Endothelial cell of umbilical vein (primary cell): ENCODE results near the gene MINDY2. TPM values are rescaled to one million over a fixed set of nuclear protein-coding genes. Genes with fewer than 3 reads are reported as not detected.

ENCODE experiments used
- BruUV-seq: library from RNA; stranded (reverse); fragments of 400-500 nt; replicated peaks from 2 replicates; lab custom pipeline; 2021; lab: Mats Ljungman, UMichigan
- CTCF ChIA-PET: fragments of 300-600, 350-600 bp; sonication (Branson Sonifier 250); formaldehyde crosslinking; loops from one replicate; lab custom pipeline; 2021; ENCODE audit warnings: antibody characterized with exemption, inconsistent platforms; lab: Charles Lee
- POLR2A ChIA-PET: fragments of 300-600, 350-600 bp; sonication (Branson Sonifier 250); formaldehyde crosslinking; loops from one replicate; lab custom pipeline; 2021; ENCODE audit warnings: antibody characterized with exemption, inconsistent platforms; lab: Charles Lee
- DNase-seq: peaks from one replicate; pipeline ENCODE4 v3.0.0-alpha.2; 2011; ENCODE audit warnings: low read depth, low spot score
- FAIRE-seq: peaks from 2 replicates; lab custom pipeline; 2011; peaks lifted over from hg19 to GRCh38; lab: Jason Lieb, UNC
- H2AFZ ChIP-seq: 2 replicates; pipeline ENCODE4 v1.6.0; 2012; ENCODE audit warnings: low read depth, low read length, control low read depth, inconsistent platforms
- H3K27ac ChIP-seq: 2 replicates; pipeline ENCODE4 v1.5.1; 2011; ENCODE audit warnings: low read depth, mild to moderate bottlenecking, control low read depth, low read length, moderate library complexity; ENCODE audit not compliant: insufficient read depth
- H3K27me3 ChIP-seq, 2 experiments: 2 replicates each; pipeline versions ENCODE4 v1.6.0 to v1.6.1; 2011; ENCODE audit warnings: low read length in 2 of 2, mixed read lengths in 1 of 2; ENCODE audit not compliant: control insufficient read depth in 2 of 2, insufficient read depth in 2 of 2
- H3K36me3 ChIP-seq, 2 experiments: 2 replicates in 1 of 2; 3 replicates in 1 of 2; pipeline ENCODE4 v1.5.1; 2011; ENCODE audit warnings: low read length in 2 of 2, mild to moderate bottlenecking in 1 of 2, moderate library complexity in 1 of 2; ENCODE audit not compliant: control insufficient read depth in 2 of 2, insufficient read depth in 2 of 2; ENCODE audit errors: extremely low read depth in 1 of 2
- H3K4me1 ChIP-seq: 3 replicates; pipeline ENCODE4 v1.5.1; 2011; ENCODE audit warnings: mild to moderate bottlenecking, low read length; ENCODE audit not compliant: control insufficient read depth, insufficient read depth; ENCODE audit errors: extremely low read depth
- H3K4me2 ChIP-seq: 2 replicates; pipeline ENCODE4 v1.6.1; 2011; ENCODE audit warnings: low read length, control low read depth, mixed read lengths; ENCODE audit not compliant: insufficient read depth
- H3K4me3 ChIP-seq, 3 experiments: fragments of 200-600 bp in 1 of 3; sonication (generic), shearing (Covaris generic) in 1 of 3; replicated peaks in 1 of 3; 2 replicates each; pipeline ENCODE4 v1.5.1; 2011 to 2016; ENCODE audit warnings: control low read depth in 3 of 3, low read length in 3 of 3, mild to moderate bottlenecking in 2 of 3, inconsistent platforms in 1 of 3, low read depth in 1 of 3, moderate library complexity in 1 of 3; ENCODE audit not compliant: insufficient read depth in 1 of 3
- H3K79me2 ChIP-seq: 2 replicates; pipeline ENCODE4 v1.6.0; 2012; ENCODE audit warnings: low read length, inconsistent platforms; ENCODE audit not compliant: control insufficient read depth, insufficient read depth
- H3K9ac ChIP-seq: replicated peaks from 2 replicates; pipeline ENCODE3; 2011; ENCODE audit warnings: low read length, control low read depth; ENCODE audit not compliant: insufficient read depth; ENCODE audit errors: extremely low read depth
- H3K9me1 ChIP-seq: replicated peaks from 3 replicates; pipeline ENCODE4 v1.6.0; 2011; ENCODE audit warnings: mild to moderate bottlenecking, low read length; ENCODE audit not compliant: control insufficient read depth, insufficient read depth; ENCODE audit errors: extremely low read depth
- H3K9me3 ChIP-seq: replicated peaks from 2 replicates; pipeline ENCODE4 v1.5.1; 2012; ENCODE audit warnings: low read length, inconsistent platforms; ENCODE audit not compliant: control insufficient read depth, insufficient read depth
- H4K20me1 ChIP-seq: replicated peaks from 2 replicates; pipeline ENCODE3; 2011; ENCODE audit warnings: mild to moderate bottlenecking, low read length; ENCODE audit not compliant: control insufficient read depth, insufficient read depth; ENCODE audit errors: extremely low read depth
- FOS ChIP-seq: IDR thresholded peaks from 2 replicates; pipeline ENCODE4 v1.6.1; 2011; ENCODE audit warnings: mild to moderate bottlenecking, low read length, moderate library complexity, borderline replicate concordance; ENCODE audit not compliant: insufficient read depth
- POLR2A ChIP-seq: IDR thresholded peaks from 2 replicates; pipeline ENCODE4 v1.6.1; 2012; ENCODE audit warnings: low read depth, mild to moderate bottlenecking, control low read depth, low read length
- POLR2AphosphoS5 ChIP-seq: IDR thresholded peaks from 2 replicates; pipeline ENCODE4 v1.6.1; 2012; ENCODE audit warnings: low read depth, mild to moderate bottlenecking, control low read depth, low read length, moderate library complexity; ENCODE audit not compliant: insufficient read depth
- dilution Hi-C: fragments of 300-500 bp; cut with MboI; formaldehyde crosslinking; loops from one replicate; pipeline ENCODE4 v1.15.0; 2019; ENCODE audit warnings: low sequenced_read_pairs; ENCODE audit not compliant: extremely low pct_ligation_motif_present
- intact Hi-C: fragments of 100-400 bp; cut with micrococcal nuclease; formaldehyde crosslinking; loops from one replicate; pipeline ENCODE4 v1.10.0; 2022
- polyA plus RNA-seq, 4 experiments: library from polyadenylated mRNA; depleted of rRNA in 3 of 4; stranded (reverse) in 3 of 4; unstranded in 1 of 4; fragments of >200 nt; gene quantifications; 2 replicates each; pipeline versions ENCODE4 v1.2.1 to v1.2.3, GENCODE V29; 2011 to 2012; ENCODE audit warnings: missing spikeins in 1 of 4
- total RNA-seq: library from RNA; stranded (reverse); gene quantifications from 2 replicates; pipeline ENCODE4 v1.2.3, GENCODE V29; 2021
- TF ChIP-seq, protein P1 (sequence below): IDR thresholded peaks from 2 replicates; pipeline ENCODE4 v1.6.1; 2011; ENCODE audit not compliant: insufficient read depth, insufficient read length

Gene MINDY2
- total and polyA plus RNA-seq, 2 donors (not counting 3 experiments of a cell fraction or from before 2014, with no cell fraction given): 1.6 to 13.7 TPM

DNA sequence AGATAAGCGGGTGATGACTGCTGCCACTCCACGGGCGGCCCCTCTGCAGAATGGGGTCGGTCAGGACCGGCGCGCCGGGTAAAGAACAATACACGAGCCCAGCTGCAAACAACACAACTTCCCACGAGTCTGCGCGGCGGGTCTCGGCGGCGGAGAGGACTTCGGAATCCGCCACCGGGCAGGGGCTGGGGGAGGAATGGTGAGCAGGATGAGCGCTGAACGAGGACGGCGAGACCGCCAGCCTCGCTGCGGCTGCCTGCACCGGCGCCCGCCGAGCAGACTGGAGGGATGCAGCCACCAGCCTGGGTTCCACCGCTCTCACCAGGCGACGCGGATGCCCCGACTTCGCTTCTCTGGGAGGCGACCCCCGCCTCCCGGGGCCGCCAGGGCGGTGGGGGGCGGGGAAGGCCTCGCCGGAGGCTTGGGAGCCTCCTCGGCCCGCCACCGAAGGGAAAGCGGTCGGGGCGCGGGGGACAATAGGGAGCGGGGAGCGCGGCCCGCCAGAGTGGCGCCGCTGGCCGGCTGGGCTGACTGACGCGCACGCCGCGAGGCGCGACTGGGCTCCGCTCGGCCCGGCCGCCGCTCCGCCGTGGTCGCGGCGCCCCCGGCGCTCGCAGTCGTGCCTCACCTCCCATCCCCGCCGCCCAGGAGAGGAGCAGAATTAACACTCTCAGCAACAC lies 22.1 kb upstream of the MINDY2 start:
- ChIA-PET CTCF (interaction anchor here (1.3 to 2.4 kb wide), 6 partner anchors 11 to 521 kb away, joined by 3 to 30 read pairs (median 6); partner anchors contain the start of gene MINDY2), POLR2A (interaction anchor here (0.6 to 2.3 kb wide), 4 partner anchors 11 to 32 kb away, joined by 3 to 24 read pairs (median 3); partner anchors contain the start of gene MINDY2)
- H3K9me1 ChIP-seq: no peaks in the 10 kb centered on the region
- no peaks in the 10 kb centered on the region for H3K27me3 ChIP-seq
- FAIRE-seq: peak; percentile 67
- H3K79me2 ChIP-seq: peaks cover 50% of the 10 kb centered on the region
- no peaks in the 10 kb centered on the region for H3K36me3 ChIP-seq
- peaks cover 24% of the 10 kb centered on the region for H3K4me1 ChIP-seq
- peak overlapping the region; percentile 99 for H3K4me2 ChIP-seq
- H3K4me3 ChIP-seq: peak overlapping the region; percentile 77 to 93 (median 92)
- H4K20me1 ChIP-seq: peaks cover 8% of the 10 kb centered on the region
- intact Hi-C loops (loop anchor here (1.0 to 5.0 kb wide), 5 partner anchors 22 to 478 kb away; partner anchors contain the start of gene MINDY2), dilution Hi-C loops (no loop called here)
- peak; percentile 56 for DNase-seq
- peak overlapping the region; percentile 91 for H3K9ac ChIP-seq
- peak overlapping the region; percentile 38 for H2AFZ ChIP-seq
- H3K27ac ChIP-seq: peak overlapping the region; percentile 90
- BruUV-seq: no TSS peak
- H3K9me3 ChIP-seq: no peaks in the 10 kb centered on the region
- TF ChIP-seq, protein P1, sequence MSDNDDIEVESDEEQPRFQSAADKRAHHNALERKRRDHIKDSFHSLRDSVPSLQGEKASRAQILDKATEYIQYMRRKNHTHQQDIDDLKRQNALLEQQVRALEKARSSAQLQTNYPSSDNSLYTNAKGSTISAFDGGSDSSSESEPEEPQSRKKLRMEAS: no peak
- peak; percentile 5 for TF ChIP-seq POLR2A

DNA sequence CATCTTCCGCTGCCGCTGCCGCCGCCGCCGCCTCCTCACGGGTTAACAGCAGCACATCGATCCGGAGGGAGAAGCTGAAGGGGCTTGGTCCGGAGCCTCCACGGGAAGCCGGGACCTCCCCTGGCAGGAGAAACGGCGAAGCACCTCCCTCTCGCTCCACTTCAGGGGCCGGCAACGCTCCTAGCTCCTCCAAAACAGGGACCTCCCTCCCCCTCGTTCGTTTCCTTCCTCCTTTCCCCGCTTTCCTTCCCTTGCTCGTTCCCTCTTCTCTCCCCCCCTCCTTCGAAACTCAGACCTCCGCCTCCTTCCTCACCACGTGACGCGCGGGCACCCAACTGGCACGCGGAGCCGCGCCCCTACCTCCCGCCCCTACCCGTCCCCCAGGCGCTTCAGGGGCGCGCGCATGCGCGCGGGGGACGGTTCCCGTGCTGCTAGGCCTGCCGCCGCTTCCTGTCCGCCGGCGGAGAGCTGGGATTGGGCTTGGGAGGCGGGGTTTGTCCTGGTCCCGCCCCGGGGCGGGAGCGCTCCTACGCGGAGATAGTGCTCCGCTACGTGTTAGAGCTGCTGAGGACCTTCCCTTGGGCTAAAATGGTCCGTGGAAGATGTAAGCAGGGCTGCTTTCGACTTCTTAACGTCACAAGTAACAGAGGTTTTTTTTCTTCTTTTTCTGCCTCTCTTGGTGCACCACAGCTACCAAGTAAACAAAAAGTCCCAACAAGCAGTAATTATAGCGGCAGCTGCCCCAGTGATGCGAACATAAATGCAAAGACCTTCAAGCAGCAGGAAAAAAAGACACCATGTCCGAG lies 21.4 kb upstream of the MINDY2 start, which contains the start of gene ADAM10:
TSS of gene ADAM10 (minus strand) at position 176 of the 806 bp plus-strand sequence. CDS start at position 3, 173 bp downstream.
- dilution Hi-C loops (no loop called here), intact Hi-C loops (loop anchor here (1.0 to 5.0 kb wide), 5 partner anchors 22 to 479 kb away; partner anchors contain the start of gene MINDY2)
- H3K4me3 ChIP-seq: peak within 1 kb of the TSS; percentile 77 to 93 (median 92)
- peaks cover 8% of the 10 kb centered on the region for H4K20me1 ChIP-seq
- FAIRE-seq (peak; percentile 95), DNase-seq (peak; percentile 99)
- no peaks in the 10 kb centered on the region for H3K9me1 ChIP-seq
- CTCF ChIA-PET: interaction anchor here (0.8 to 2.0 kb wide), 10 partner anchors 9 to 522 kb away, joined by 3 to 30 read pairs (median 4); partner anchors contain the start of gene MINDY2
- peak within 1 kb of the TSS; percentile 91 for H3K9ac ChIP-seq
- H3K9me3 ChIP-seq: no peaks in the 10 kb centered on the region
- no peaks in the 10 kb centered on the region for H3K27me3 ChIP-seq
- TF ChIP-seq POLR2A (peak; percentile 71), FOS (no peak), POLR2AphosphoS5 (peak; percentile 80)
- TF ChIP-seq, protein P1: peak; percentile 89
- peak within 1 kb of the TSS; percentile 90 for H3K27ac ChIP-seq
- no peaks in the 10 kb centered on the region for H3K36me3 ChIP-seq
- peaks cover 43% of the 10 kb centered on the region for H3K79me2 ChIP-seq
- peak within 1 kb of the TSS; percentile 85 for H2AFZ ChIP-seq
- peaks cover 24% of the 10 kb centered on the region for H3K4me1 ChIP-seq
- POLR2A ChIA-PET: interaction anchor here (0.5 to 2.3 kb wide), 6 partner anchors 11 to 159 kb away, joined by 3 to 24 read pairs (median 3); partner anchors contain the start of gene MINDY2
- no TSS peak for BruUV-seq
- H3K4me2 ChIP-seq: peak within 1 kb of the TSS; percentile 99
